GM19238 (cell line): ENCODE measurements around the gene R3HDM4.
A peak's percentile ranks its signal among the peaks of the same experiment; 100 is the strongest.
"Not testable (repeated sequence)": the region's sequence is repeated elsewhere in the genome, so short reads cannot be mapped to it uniquely, and the experiment has no call there.

ENCODE experiments used
- DNase-seq: peaks from one replicate; pipeline ENCODE4 v3.0.0; 2011; ENCODE audit warnings: low spot score; ENCODE audit not compliant: insufficient read length

The R3HDM4 gene

DNA sequence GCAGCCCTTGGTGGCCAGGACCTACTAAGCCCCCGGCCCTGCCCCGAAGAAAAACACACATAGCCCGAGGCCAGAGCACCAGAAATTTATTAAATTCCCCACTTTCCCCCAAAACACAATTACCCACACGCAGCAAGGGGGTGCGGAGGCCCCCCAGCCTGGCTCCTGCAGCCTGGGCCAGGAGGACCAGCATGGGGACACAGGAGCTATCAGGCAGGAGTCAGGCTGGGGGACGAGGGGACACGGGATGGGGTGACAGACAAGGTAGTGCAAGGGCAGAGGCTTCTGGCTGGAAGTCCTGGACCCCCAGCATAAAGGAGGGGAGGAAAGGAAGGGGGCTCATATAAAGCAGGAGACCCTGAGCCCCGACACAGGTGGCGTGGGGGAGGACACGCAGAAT, 16.6 kb downstream of the R3HDM4 start:
- DNase-seq = no peak

DNA sequence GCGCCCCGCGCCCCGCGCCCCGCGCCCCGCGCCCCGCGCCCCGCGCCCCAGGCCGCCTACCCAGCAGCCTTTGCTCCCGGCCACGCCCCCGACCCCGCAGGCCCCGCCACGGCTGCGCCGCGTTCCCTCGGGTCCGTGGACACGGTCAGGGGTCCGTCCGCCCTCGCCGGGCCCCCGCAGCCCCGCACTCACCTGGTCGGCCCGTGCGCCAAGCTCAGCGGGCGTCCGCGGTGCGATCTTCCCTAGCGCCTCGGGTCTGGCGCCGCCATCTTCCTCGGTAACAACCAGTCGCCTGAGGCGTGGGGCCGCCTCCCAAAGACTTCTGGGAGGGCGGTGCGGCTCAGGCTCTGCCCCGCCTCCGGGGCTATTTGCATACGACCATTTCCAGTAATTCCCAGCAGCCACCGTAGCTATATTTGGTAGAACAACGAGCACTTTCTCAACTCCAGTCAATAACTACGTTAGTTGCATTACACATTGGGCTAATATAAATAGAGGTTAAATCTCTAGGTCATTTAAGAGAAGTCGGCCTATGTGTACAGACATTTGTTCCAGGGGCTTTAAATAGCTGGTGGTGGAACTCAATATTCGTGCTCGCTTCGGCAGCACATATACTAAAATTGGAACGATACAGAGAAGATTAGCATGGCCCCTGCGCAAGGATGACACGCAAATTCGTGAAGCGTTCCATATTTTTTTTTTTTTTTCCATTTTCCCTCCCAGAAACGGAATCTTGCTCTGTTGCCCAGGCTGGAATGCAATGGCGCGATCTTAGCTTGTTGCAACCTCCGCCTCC, 19.9 kb downstream of the R3HDM4 start, which contains the start of the genes MED16 and RNU6-9:
Gene MED16 (minus strand): TSS at position 294 of the 796 bp plus-strand sequence. CDS start 2,056 bp downstream, outside the sequence.
Gene RNU6-9 (plus strand): TSS at position 591 of the 796 bp plus-strand sequence.
- peak; percentile 100 for DNase-seq

DNA sequence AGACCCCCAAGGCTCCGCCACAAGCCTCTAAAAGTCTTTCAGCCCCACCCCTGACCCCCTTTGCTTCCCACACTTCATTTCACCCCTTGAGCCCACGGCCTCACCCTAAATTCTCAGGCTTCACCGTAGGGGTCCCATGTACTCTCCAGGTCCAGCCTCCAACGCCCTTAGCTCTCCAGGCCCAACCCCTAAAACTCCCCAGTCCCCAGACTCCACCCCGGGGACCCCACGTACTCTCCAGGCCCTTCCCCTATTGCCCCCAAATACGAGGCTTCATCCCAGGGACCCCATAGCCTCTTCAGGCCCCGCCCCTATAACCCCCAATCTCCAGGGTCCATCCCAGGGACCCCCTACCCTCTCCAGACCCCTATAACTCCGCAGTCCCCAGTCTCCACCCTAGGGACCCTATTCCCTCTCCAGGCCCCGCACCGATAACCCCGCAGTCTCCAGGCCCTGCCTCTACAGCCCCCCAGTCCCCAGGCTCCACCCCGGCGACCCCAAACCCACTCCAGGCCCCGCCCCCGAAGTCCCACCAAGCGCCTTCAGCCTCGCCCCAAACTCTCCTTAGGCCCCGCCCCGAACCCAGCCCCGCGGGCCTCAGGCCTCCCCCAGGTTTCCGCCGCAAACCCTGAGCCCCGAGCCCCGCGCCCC, 20.7 kb downstream of the R3HDM4 start:
- DNase-seq = peak; percentile 73

DNA sequence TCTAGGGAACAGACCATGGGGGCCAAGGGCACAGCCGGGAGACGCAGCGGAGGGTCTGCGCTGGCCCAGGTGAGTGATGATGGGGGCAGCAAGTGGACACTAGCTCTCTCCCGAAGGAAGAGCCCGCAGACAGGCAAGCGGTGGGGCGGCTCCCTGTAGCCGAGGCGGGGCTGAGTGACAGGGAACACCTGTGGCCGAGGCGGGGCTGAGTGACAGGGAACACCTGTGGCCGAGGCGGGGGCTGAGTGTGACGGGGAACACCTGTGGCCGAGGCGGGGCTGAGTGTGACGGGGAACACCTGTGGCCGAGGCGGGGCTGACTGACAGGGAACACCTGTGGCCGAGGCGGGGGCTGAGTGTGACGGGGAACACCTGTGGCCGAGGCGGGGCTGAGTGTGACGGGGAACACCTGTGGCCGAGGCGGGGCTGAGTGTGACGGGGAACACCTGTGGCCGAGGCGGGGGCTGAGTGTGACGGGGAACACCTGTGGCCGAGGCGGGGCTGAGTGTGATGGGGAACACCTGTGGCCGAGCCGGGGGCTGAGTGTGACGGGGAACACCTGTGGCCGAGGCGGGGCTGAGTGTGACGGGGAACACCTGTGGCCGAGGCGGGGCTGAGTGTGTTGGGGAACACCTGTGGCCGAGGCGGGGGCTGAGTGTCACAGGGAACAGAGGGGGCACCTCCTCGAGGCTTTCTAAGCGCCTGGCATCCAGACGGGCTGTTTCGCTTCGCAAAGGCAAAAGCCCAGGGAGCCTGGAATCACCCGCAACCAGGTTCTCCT, 21.4 kb downstream of the R3HDM4 start:
- DNase-seq = not testable (repeated sequence)

- no peak for DNase-seq
These were observed 22.2 kb downstream of the R3HDM4 start for GRCh38 chr19:890831-891230.

DNA sequence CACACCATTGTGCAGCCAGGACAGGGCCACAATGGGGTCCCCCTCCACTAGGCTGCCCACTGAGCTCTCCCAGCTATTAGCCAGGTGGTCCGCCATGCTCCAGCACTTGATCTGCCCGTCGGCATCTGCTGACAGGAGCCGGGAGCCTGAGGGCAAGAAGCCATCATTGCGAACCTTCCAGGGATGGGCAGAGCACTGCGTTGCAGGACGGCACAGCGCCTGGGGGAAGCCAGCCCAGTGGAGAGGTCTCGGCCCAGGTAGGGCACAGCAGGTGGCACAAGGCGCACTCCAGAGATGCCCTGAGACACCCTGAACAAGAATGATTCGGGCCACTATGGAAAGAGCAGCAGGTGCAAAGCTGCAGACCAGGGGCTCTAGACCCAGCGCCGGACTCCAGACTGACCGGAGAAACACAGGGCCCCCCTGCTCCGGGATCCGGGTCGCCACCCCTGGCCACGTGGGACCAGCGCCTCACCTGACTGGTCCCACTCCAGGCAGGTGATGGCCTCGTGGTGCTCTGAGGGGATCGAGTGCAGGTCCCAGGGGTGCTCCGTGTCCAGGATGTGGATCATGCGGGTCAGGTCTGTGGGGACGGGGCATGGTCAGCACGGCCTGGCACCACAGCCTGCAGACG, 23.2 kb downstream of the R3HDM4 start:
- no peak for DNase-seq

DNA sequence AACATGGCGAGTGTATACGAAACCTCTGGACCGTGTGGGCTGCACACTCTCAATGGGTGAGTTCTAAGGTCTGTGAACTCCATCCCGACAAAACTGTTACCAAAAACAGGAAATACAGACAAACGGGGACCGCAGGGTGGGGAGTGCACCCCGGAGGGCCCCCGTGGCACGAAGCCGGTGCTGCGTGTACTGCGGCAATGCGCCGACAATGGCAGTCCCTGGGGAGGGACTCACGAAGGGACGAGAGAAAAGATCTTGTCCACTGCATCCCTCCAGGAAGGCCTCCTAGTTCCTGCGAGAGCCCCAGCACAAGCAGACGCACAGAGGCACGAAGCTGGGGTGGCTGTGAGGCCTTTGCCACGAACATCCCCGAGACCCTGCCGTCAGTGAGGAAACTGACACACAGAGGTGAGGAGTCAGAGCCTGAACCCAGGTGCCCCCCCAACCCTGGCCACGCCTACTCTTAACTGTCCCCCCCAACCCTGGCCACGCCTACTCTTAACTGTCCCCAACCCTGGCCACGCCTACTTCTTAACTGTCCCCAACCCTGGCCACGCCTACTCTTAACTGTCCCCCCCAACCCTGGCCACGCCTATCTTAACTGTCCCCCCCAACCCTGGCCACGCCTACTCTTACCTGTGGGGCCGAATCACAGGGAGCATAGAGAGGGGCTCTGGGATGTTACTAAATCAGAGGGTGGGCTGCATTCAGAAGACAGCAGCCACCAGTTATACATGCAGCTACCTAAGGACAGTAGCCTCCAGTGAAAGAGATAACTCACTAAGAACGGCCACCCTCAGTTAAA, 24.2 kb downstream of the R3HDM4 start:
- DNase-seq = no peak

DNA sequence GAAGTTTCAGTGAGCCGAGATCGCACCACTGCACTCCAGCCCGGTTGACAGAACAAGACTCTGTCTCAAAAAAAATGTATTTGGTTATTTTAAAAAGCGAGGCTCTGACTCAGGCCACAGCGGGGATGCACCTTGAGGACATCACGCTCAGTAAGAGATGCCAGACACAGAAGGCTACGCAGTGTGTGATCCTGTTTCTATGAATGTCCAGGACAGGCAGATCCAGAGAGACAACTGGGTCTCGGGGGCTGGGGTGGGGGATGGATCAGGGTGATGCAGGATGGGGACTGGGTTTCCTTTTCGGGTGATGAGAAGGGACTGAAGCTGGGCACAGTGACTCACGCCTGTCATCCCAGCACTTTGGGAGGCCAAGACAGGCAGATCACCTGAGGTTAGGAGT, 25.4 kb downstream of the R3HDM4 start:
- DNase-seq = no peak

- DNase-seq = no peak
These were observed 25.9 kb downstream of the R3HDM4 start for GRCh38 chr19:887072-887471.

GRCh38 chr19:885536-886224, 27.3 kb downstream of the R3HDM4 start:
- no peak for DNase-seq

DNA sequence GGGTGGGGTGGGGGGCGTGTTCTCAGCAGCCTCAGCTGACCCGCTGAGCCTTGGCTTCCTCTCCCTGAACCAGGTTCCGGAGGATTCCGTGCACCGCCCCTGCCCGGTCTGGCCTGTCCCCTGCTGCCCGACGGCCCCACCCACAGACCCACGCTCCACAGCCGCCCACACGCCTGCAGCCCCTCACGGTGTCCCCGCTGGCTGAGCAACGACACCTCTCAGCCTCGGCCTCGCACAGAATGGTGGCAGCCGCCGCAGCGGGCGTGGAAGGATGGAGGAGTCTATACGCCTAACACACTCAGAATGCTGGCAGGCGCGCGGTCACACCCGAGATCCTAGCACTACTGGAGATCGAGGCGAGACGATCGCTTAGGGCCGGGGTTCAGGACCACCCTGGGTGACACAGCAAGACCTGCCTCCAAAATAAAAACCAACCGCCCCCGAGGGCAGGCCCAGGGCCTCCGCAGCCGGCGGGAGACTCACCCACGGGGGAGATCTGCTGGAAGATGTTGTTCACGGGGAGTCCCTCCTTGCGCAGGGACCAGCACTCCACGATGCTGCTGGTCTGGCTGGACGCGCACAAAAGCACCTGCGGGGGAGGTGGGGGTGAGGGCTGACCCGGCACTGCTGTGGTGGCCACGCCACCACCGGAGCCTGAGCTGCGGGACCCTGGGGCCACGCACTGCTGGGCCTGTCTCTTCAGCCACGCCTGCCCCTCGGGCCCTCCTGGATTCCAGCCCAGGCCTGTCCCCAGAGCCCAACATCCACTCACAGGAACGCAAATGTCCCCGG, 28.4 kb downstream of the R3HDM4 start:
- no peak for DNase-seq

DNA sequence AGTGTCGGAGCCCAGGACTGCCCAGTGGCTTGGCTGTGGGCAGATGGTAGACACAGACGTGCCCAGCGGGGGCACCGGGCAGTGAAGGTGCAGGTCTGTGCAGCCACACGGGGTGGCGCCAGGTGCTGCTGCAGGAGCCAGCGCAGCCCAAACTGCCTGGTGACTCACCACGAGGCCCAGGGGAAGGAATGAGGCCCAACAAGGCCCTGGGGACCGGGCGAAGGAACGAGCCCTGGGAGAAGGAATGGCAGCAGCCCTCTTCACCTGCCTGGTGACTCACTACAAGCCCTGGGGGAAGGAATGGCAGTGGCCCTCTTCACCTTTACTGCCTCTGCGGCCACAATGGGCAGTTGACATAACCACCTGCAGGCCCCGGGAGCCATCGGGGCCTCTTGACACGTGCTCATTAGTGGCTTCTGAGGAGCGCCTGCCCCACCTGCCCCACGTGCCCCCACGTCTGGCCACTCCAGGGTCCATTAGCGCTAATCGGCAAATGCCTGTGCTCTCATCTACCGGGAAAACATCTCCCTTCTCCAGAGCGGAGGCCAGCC, 29.3 kb downstream of the R3HDM4 start:
- DNase-seq = no peak

DNA sequence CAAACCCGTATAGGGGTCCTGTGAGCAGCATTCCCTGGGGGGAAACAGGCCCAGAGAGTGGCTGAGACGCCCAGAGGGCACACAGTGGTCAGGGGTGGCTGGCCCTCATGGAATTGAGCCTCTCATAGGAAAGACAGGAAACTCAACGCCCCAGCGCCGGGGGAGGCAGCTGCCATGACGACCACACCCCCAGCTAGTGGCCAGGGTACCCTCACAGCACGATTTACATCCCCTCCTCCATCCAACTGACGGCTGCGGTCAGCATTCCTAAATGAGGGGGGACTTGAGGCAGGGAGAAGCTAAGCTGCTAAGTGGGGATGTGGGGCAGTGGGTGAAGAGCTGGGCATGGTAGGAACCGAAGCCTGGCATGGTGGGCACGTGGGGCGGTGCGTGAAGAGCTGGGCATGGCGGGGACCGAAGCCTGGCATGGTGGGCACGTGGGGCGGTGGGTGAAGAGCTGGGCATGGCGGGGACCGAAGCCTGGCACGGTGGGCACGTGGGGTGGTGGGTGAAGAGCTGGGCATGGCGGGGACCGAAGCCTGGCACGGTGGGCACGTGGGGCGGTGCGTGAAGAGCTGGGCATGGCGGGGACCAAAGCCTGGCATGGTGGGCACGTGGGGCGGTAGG, 30.0 kb downstream of the R3HDM4 start:
- DNase-seq = no peak

- DNase-seq = no peak
These were observed 31.5 kb downstream of the R3HDM4 start for GRCh38 chr19:881385-882071.

DNA sequence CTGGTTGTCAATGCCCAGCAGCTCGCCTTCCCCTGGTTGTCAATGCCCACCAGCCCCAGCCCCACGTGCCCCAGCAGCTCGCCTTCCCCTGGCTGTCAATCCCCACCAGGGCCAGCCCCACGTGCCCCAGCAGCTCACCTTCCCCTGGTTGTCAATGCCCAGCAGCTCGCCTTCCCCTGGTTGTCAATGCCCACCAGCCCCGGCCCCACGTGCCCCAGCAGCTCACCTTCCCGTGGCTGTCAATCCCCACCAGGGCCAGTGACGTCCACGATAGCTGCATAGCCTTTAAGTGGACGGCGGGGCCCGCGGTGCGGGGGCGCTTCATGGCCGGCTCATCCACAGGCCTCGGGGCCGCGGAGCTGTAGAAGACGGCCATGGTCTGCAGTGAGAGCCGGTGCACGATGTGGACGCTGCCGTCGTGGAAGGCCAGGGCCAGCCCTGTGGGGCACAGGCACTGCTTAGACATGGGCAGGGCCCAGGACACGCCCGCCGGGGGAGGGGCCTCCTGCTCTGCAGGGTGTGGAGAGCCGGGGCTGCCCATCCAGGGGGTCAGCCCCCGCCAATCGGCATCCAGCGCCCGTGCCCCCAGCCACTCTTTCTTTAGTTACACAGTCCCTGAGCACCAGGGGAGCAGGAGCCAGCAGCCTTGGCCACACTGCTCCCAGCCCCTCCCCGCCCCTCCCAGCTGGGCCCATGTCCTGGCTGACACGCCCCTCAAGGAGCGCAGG, 33.1 kb downstream of the R3HDM4 start:
- DNase-seq = no peak

- DNase-seq = not testable (repeated sequence)
These were observed 34.1 kb downstream of the R3HDM4 start for GRCh38 chr19:878751-879561.
